Middle frontal gyrus (tissue), 1 donor: ENCODE measurements around the gene PDZRN3.

Source experiments
- DNase-seq: peaks from one replicate; pipeline ENCODE4 v3.0.0-alpha.2; 2015; ENCODE audit warnings: low spot score; ENCODE audit errors: extremely low spot score

PDZRN3 gene

GRCh38 chr3:73624821-73625665 lies at the start of gene PDZRN3:
Gene PDZRN3 (minus strand): TSS chr3:73624941.
- peak; percentile 46 for DNase-seq

DNA sequence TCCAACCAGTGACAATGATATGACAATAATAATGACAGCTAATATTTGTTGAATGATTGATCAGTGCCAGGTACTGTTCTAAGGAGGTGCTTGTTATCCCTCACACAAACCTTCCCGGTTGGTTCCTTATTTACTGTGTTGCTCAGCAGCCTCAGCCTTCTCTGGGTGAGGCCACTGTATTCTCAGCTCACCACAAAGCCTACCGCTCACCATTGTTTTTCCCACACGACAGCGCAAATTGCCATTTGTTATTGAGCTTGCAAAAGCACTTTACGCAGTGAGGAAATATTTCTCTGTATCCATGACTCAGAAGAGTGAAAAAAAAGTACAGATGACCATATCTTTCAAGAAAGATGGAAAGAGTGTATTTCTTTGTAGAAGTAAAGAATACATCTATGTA lies 49.5 kb upstream of the PDZRN3 start:
- DNase-seq: no peak

GRCh38 chr3:73669260-73669659 lies 44.5 kb upstream of the PDZRN3 start:
- DNase-seq: no peak

- DNase-seq: no peak
Observed at GRCh38 chr3:73668391-73668790, 43.6 kb upstream of the PDZRN3 start.

- DNase-seq: no peak
Observed at GRCh38 chr3:73667889-73668288, 43.1 kb upstream of the PDZRN3 start.

DNA sequence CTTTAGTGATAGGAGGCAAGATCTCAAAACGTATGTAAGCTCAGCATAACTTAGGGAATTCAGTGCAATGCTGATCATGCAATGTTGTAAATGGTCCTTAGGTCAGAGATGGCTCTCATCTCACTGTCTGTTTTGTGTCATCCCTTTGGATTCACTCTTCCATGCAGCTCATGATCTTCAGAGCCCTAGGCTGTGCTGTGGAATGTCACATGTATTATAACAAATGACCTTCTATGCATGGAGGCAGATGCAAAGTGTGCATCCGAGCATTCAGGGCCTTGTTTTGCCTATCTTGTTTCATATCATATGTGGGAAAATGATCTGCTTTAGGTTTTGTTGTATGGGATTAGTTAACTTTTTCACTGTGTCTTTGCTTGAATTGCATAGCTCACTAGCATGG lies 40.5 kb upstream of the PDZRN3 start:
- DNase-seq: no peak

GRCh38 chr3:73664389-73664788 lies 39.6 kb upstream of the PDZRN3 start:
- no peak for DNase-seq

- DNase-seq: no peak
Observed at GRCh38 chr3:73663495-73663894, 38.8 kb upstream of the PDZRN3 start.

DNA sequence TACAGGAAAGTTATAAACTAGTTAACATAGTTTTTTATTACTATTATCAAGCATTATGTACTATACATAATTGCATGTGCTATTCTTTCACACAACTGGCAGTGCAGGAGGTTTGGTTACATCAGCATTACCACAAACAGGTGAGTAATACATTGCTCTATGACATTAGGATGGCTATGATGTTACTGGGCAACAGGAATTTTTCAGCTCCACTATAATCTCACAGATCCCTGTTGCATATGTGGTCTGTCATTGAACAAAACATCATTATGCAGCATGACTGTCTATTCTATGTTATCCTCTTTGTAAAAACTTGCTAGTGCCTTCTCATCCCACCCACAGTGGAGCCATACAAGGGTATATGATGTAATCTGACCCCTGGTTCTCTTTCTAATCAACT lies 36.5 kb upstream of the PDZRN3 start:
- DNase-seq: no peak

DNA sequence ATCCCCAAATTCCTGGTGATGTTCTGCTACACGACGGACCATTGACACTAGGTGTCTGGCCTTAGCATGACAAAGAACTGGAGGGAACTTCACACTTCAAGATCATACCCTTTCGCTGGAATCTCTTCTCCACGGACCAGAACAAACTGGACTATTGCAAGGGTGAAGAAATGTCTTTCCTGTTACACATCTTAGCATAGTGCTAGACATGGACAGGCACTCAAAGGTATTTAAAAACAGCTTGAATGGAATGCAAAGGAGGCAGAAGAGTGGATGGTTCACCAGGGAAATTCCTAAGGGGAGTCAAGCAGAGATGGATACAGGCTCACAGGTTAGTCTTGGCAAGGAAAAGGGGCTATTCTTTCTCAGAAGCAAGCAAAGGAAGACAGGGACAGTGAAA lies 33.5 kb upstream of the PDZRN3 start:
- DNase-seq: no peak

- DNase-seq: no peak
Observed at GRCh38 chr3:73657186-73657585, 32.4 kb upstream of the PDZRN3 start.

GRCh38 chr3:73656241-73656890 lies 31.6 kb upstream of the PDZRN3 start:
- no peak for DNase-seq

- DNase-seq: no peak
Observed at GRCh38 chr3:73655197-73655596, 30.5 kb upstream of the PDZRN3 start.

GRCh38 chr3:73653877-73654276 lies 29.1 kb upstream of the PDZRN3 start:
- DNase-seq: no peak

GRCh38 chr3:73653351-73653750 lies 28.6 kb upstream of the PDZRN3 start:
- no peak for DNase-seq

GRCh38 chr3:73652896-73653295 lies 28.2 kb upstream of the PDZRN3 start:
- no peak for DNase-seq

DNA sequence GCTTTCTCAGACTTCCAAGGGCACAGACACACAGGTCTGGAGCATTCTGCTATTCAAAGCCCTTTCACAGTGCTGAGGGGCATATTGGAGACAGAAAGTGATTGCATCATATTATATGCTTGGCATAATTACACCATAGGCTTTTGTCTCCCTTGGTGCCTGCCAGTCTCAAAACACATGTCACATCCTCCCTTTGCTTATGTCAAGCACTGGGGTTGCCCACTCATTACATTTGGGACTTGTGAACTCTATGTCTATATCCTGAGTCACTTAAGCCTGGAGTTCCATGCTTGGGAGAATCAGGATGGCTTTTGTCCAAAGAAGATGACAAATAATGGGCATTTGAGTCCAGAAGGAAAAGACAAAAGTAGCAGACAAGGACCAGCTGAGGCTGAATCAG lies 12.3 kb upstream of the PDZRN3 start:
- DNase-seq: no peak

DNA sequence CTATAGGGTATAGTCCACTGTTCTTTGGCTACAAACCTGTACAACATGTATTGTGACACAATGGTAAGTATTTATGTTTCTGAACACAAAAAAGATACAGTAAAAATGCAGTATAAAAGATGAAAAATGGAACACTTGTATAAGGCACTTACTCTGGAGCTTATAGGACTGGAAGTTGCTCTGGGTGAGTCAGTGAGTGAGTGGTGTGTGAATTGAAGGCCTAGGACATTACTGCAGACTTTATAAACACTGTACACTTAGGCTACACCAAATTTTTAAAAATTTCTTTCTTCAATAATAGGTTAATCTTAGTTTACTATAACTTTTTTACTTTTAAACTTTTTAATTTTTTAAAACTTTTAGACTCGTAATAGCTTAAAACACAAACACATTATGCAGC lies 10.5 kb upstream of the PDZRN3 start:
- no peak for DNase-seq

GRCh38 chr3:73633916-73634344 lies 9.2 kb upstream of the PDZRN3 start:
- no peak for DNase-seq

DNA sequence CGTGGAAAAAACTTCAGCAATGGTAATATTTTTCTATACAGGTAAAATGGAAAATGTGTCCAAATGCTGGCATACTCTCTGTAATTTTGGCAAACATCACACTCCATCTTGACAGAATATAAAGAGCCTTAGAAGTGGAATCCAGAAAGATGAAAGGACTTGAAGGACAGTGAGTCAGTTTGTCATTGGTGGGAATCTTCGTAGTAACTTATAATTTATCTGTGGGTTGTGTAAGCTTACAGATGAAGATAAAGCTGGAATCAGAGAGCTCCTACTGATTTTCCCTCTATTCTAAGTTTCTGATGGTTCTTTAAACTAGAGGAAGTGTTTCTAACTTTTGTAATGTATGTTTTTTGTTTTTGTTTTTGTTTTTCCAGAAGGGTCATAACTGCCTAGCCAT lies 8.7 kb upstream of the PDZRN3 start:
- DNase-seq: no peak

- no peak for DNase-seq
Observed at GRCh38 chr3:73626106-73626505, 1.4 kb upstream of the PDZRN3 start.

- DNase-seq: peak; percentile 48
Observed at GRCh38 chr3:73624017-73624820, 522 bp downstream of the PDZRN3 start.
